ENCODE measurements around the gene CRYBB2.

GRCh38 chr22:25203082-25203481 lies 16.4 kb upstream of the CRYBB2 start:
- TF ChIP-seq SP1 (IDR thresholded peaks at IDR 0.05) (no peak), SUZ12 (IDR thresholded peaks at IDR 0.05) (no peak), FOXA1 (IDR thresholded peaks at IDR 0.05) (no peak)

Measured in HEK293T (cell line).